ENCODE results near the gene HOXD8. TPM values are rescaled to one million over a fixed set of nuclear protein-coding genes. Genes with fewer than 3 reads are reported as not detected.

Gene HOXD8
- total and polyA plus RNA-seq, 10 of the 15 experiments (the other 5 are each of a cell fraction or from before 2014, with no cell fraction given) = not detected

DNA sequence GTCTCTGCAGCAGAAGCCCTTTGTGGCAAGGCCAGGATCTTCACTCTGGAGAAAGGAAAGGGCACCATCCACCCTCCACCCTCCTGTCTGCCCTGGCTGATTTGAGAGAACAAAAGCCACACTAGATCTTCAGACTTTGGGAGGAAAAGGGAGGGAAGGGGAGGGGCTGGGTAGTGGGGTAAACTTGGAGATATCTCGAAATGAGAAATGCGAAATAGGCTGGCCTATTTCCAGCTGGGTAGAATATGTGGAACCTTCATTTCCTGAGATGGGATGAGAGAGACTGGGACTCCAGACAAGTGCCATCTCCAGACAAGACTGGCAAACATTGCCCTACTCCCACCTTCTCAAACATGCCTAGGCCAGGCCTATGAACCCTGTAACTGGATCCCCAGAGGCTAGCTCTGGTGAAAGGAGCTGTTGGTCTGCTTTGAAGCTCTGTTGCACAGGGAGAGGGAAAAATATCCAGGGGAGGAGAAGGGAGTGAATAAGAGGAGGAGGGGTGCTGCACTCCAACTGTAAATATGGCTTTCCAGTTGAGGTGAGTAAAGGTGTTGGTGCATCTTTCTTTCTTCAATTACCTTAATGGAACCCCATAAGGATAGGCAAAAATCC, 28.2 kb upstream of the HOXD8 start (continued):
- TF ChIP-seq, protein P1, sequence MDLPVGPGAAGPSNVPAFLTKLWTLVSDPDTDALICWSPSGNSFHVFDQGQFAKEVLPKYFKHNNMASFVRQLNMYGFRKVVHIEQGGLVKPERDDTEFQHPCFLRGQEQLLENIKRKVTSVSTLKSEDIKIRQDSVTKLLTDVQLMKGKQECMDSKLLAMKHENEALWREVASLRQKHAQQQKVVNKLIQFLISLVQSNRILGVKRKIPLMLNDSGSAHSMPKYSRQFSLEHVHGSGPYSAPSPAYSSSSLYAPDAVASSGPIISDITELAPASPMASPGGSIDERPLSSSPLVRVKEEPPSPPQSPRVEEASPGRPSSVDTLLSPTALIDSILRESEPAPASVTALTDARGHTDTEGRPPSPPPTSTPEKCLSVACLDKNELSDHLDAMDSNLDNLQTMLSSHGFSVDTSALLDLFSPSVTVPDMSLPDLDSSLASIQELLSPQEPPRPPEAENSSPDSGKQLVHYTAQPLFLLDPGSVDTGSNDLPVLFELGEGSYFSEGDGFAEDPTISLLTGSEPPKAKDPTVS (IDR thresholded peaks at IDR 0.05; ENCODE audit: low read depth, low read length) = no peak
- TF ChIP-seq NFYA (IDR thresholded peaks at IDR 0.05; ENCODE audit: borderline replicate concordance, low read depth, low read length) = no peak
- no peak for TF ChIP-seq KAT2A (conservative IDR thresholded peaks at IDR 0.05; ENCODE audit: control insufficient read depth, low read depth, low read length)
- TF ChIP-seq, protein P2, sequence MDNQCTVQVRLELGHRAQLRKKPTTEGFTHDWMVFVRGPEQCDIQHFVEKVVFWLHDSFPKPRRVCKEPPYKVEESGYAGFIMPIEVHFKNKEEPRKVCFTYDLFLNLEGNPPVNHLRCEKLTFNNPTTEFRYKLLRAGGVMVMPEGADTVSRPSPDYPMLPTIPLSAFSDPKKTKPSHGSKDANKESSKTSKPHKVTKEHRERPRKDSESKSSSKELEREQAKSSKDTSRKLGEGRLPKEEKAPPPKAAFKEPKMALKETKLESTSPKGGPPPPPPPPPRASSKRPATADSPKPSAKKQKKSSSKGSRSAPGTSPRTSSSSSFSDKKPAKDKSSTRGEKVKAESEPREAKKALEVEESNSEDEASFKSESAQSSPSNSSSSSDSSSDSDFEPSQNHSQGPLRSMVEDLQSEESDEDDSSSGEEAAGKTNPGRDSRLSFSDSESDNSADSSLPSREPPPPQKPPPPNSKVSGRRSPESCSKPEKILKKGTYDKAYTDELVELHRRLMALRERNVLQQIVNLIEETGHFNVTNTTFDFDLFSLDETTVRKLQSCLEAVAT (IDR thresholded peaks at IDR 0.05) = no peak

DNA sequence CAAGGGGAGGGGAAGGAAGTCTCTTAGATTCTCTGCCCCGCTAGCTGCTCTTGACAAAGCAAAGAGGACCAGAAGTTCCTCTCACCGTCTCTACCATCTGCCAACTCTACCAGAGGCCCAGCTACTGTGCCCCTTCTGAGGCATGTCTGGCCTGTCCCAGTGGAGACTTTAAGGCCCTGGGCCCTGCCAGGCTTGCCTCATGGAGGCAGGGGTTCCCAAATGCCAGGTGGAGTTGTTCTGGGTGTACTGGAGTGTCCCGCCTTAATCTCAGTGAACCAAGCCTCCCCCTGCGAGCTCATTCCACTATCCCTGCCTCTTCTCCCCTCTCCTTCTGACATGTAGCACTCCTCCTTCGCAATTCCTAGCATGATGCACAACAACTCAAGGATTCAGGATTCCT, 27.7 kb upstream of the HOXD8 start:
- H3K79me2 ChIP-seq (ENCODE audit: control insufficient read depth, insufficient read depth, low read length) = no peaks in the 10 kb centered on the region
- no peaks in the 10 kb centered on the region; the same call in 2 of the 3 replicates for H3K9me3 ChIP-seq (replicated peaks; ENCODE audit: control insufficient read depth, insufficient read depth, low read length)
- H3K27me3 ChIP-seq (replicated peaks in 1 of 2; ENCODE audit: control insufficient read depth in 2 of 2, insufficient read depth in 2 of 2, low read length in 1 of 2) = peaks cover 20 to 46% of the 10 kb centered on the region in 2 experiments
- H3K4me2 ChIP-seq (ENCODE audit: control insufficient read depth, insufficient read depth) = no peak overlapping the region
- H3K9ac ChIP-seq (ENCODE audit: control insufficient read depth, insufficient read depth, low read length) = no peak overlapping the region
- H3K4me1 ChIP-seq (ENCODE audit: control insufficient read depth, insufficient read depth, low read length) = peaks cover 3% of the 10 kb centered on the region; the same call in 1 of the 2 replicates
- DNase-seq (ENCODE audit: low read depth, low spot score) = no peak
- H3K36me3 ChIP-seq (ENCODE audit: control insufficient read depth in 2 of 2, insufficient read depth in 2 of 2, low read length in 1 of 2) = no peaks in the 10 kb centered on the region
- H3K4me3 ChIP-seq = no peak overlapping the region
- ChIA-PET CTCF (interaction anchor here (0.5 to 2.6 kb wide), 5 partner anchors 9 to 1834 kb away, joined by 3 to 11 read pairs (median 3); no protein-coding TSS in a partner anchor), POLR2A (no interaction called here), SMC1A (ENCODE audit: uncharacterized antibody, unreplicated experiment) (no interaction called here), RAD21 (ENCODE audit: unreplicated experiment) (no interaction called here)
- H2AFZ ChIP-seq (ENCODE audit: control insufficient read depth, low read depth, low read length) = no peak overlapping the region
- in situ Hi-C loops (cut with MboI) = no loop called here
- 29% methylated on average over 4 of the region's 5 CpGs for WGBS (ENCODE audit: insufficient coverage, insufficient replicate concordance, low lambda C conversion rate, missing lambda C conversion rate)
- ATAC-seq = no peak
- intact Hi-C loops (cut with micrococcal nuclease; ENCODE audit: unreplicated experiment) = no loop called here
- FAIRE-seq = no peak
- no TSS peak for BruUV-seq (replicated peaks)
- no peaks in the 10 kb centered on the region for H4K20me1 ChIP-seq (ENCODE audit: control insufficient read depth, insufficient read depth)
- no peak overlapping the region for H3K27ac ChIP-seq (ENCODE audit: control insufficient read depth, insufficient read depth)
- TF ChIP-seq NR2F1 (conservative IDR thresholded peaks at IDR 0.05) = no peak
- TF ChIP-seq, protein P3, sequence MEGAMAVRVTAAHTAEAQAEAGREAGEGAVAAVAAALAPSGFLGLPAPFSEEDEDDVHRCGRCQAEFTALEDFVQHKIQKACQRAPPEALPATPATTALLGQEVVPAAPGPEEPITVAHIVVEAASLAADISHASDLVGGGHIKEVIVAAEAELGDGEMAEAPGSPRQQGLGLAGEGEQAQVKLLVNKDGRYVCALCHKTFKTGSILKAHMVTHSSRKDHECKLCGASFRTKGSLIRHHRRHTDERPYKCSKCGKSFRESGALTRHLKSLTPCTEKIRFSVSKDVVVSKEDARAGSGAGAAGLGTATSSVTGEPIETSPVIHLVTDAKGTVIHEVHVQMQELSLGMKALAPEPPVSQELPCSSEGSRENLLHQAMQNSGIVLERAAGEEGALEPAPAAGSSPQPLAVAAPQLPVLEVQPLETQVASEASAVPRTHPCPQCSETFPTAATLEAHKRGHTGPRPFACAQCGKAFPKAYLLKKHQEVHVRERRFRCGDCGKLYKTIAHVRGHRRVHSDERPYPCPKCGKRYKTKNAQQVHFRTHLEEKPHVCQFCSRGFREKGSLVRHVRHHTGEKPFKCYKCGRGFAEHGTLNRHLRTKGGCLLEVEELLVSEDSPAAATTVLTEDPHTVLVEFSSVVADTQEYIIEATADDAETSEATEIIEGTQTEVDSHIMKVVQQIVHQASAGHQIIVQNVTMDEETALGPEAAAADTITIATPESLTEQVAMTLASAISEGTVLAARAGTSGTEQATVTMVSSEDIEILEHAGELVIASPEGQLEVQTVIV (IDR thresholded peaks at IDR 0.05; ENCODE audit: borderline replicate concordance, partially characterized antibody) = no peak
- no peak for TF ChIP-seq EZH2 (IDR thresholded peaks at IDR 0.05; ENCODE audit: borderline replicate concordance, control insufficient read depth, low read depth, low read length)
- TF ChIP-seq ETV6 (conservative IDR thresholded peaks at IDR 0.05 in 1 of 2, IDR thresholded peaks at IDR 0.05 in 1 of 2; ENCODE audit: borderline replicate concordance in 1 of 2, low read depth in 1 of 2) = no peak
- TF ChIP-seq DPF2 (IDR thresholded peaks at IDR 0.05) = no peak
- TF ChIP-seq SMAD1 (IDR thresholded peaks at IDR 0.05; ENCODE audit: low read depth, partially characterized antibody) = no peak
- no peak for TF ChIP-seq PAX8 (IDR thresholded peaks at IDR 0.05)
- TF ChIP-seq CEBPB (IDR thresholded peaks at IDR 0.05; ENCODE audit: borderline replicate concordance in 1 of 2, low read depth in 2 of 2, low read length in 2 of 2) = no peak
- TF ChIP-seq BMI1 (IDR thresholded peaks at IDR 0.05; ENCODE audit: borderline replicate concordance) = no peak
- TF ChIP-seq TCF3 (IDR thresholded peaks at IDR 0.05; ENCODE audit: borderline replicate concordance, insufficient read depth, low read depth, low read length) = no peak
- no peak for TF ChIP-seq MXI1 (IDR thresholded peaks at IDR 0.05; ENCODE audit: low read depth, low read length)
- TF ChIP-seq RB1 (IDR thresholded peaks at IDR 0.05; ENCODE audit: borderline replicate concordance) = no peak
- TF ChIP-seq MYC (IDR thresholded peaks at IDR 0.05; ENCODE audit: insufficient read depth, insufficient read length, insufficient replicate concordance, low read length, severe bottlenecking) = no peak
